Fibroblast of villous mesenchyme (primary cell): ENCODE results near the gene DNAJB6. TPM values are rescaled to one million over a fixed set of nuclear protein-coding genes. Genes with fewer than 3 reads are reported as not detected.
"Not testable (repeated sequence)": the region's sequence is repeated elsewhere in the genome, so short reads cannot be mapped to it uniquely, and the experiment has no call there.

Source experiments
- DNase-seq: peaks from one replicate; pipeline ENCODE4 v3.0.0-alpha.2; 2010; ENCODE audit warnings: low read depth
- H3K4me3 ChIP-seq: 2 replicates; pipeline ENCODE4 v1.5.1; 2011; ENCODE audit warnings: low read depth, mild to moderate bottlenecking, low read length
- CTCF ChIP-seq: IDR thresholded peaks from 2 replicates; pipeline ENCODE4 v1.5.1; 2012; ENCODE audit warnings: low read depth, mild to moderate bottlenecking, low read length; ENCODE audit not compliant: insufficient read depth
- total RNA-seq: library from RNA; depleted of rRNA; stranded (reverse); fragments of >200 nt; gene quantifications from 2 replicates; pipeline ENCODE4 v1.2.3, GENCODE V29; 2012

DNAJB6 gene
- total RNA-seq, 1 donor, result 123 TPM

- no peak for DNase-seq
- TF ChIP-seq CTCF, result no peak
- no peak overlapping the region for H3K4me3 ChIP-seq
These were observed 108.0 kb downstream of the DNAJB6 start for GRCh38 chr7:157444843-157445135.

- H3K4me3 ChIP-seq, result no peak overlapping the region
- TF ChIP-seq CTCF, result no peak
- DNase-seq, result no peak
These were observed 108.6 kb downstream of the DNAJB6 start for GRCh38 chr7:157445246-157445955.

- no peak for TF ChIP-seq CTCF
- H3K4me3 ChIP-seq, result no peak overlapping the region
- DNase-seq, result no peak
These were observed 109.1 kb downstream of the DNAJB6 start for GRCh38 chr7:157445956-157446295.

GRCh38 chr7:157446322-157446721 is 109.5 kb downstream of the DNAJB6 start:
- no peak for TF ChIP-seq CTCF
- no peak overlapping the region for H3K4me3 ChIP-seq

GRCh38 chr7:157454003-157454402 is 117.2 kb downstream of the DNAJB6 start:
- not testable (repeated sequence) for H3K4me3 ChIP-seq

More at GRCh38 chr7:157446322-157446721, 109.5 kb downstream of the DNAJB6 start:
- no peak for DNase-seq

GRCh38 chr7:157457355-157458253 is 120.8 kb downstream of the DNAJB6 start:
- H3K4me3 ChIP-seq, result no peak overlapping the region
- no peak for TF ChIP-seq CTCF
- no peak for DNase-seq

More at GRCh38 chr7:157454003-157454402, 117.2 kb downstream of the DNAJB6 start:
- DNase-seq, result not testable (repeated sequence)

- DNase-seq, result no peak
- no peak for TF ChIP-seq CTCF
- H3K4me3 ChIP-seq, result no peak overlapping the region
These were observed 121.4 kb downstream of the DNAJB6 start for GRCh38 chr7:157458254-157458633.
